ENCODE measurements around the gene NRBF2.
"Not testable (repeated sequence)": the region's sequence is repeated elsewhere in the genome, so short reads cannot be mapped to it uniquely, and the experiment has no call there.

Gene NRBF2

GRCh38 chr10:63133056-63133820 lies at the start of gene NRBF2:
TSS of gene NRBF2 (plus strand) at chr10:63133328. CDS start at chr10:63133471, 143 bp downstream.
- peak; percentile 93 for DNase-seq (ENCODE audit: low read depth)

- not testable (repeated sequence) for DNase-seq (ENCODE audit: low read depth)
Observed at GRCh38 chr10:63083406-63083805, 49.7 kb upstream of the NRBF2 start.

- DNase-seq (ENCODE audit: low read depth) = peak; percentile 9
Observed at GRCh38 chr10:63083904-63084689, 49.0 kb upstream of the NRBF2 start.

- no peak for DNase-seq (ENCODE audit: low read depth)
Observed at GRCh38 chr10:63084690-63085382, 48.3 kb upstream of the NRBF2 start.

- no peak for DNase-seq (ENCODE audit: low read depth)
Observed at GRCh38 chr10:63093227-63093626, 39.9 kb upstream of the NRBF2 start.

- no peak for DNase-seq (ENCODE audit: low read depth)
Observed at GRCh38 chr10:63094405-63094804, 38.7 kb upstream of the NRBF2 start.

GRCh38 chr10:63094881-63095280 lies 38.2 kb upstream of the NRBF2 start:
- DNase-seq (ENCODE audit: low read depth) = no peak

- no peak for DNase-seq (ENCODE audit: low read depth)
Observed at GRCh38 chr10:63099734-63100133, 33.4 kb upstream of the NRBF2 start.

GRCh38 chr10:63101091-63101490 lies 32.0 kb upstream of the NRBF2 start:
- not testable (repeated sequence) for DNase-seq (ENCODE audit: low read depth)

GRCh38 chr10:63102279-63102883 lies 30.7 kb upstream of the NRBF2 start:
- not testable (repeated sequence) for DNase-seq (ENCODE audit: low read depth)

GRCh38 chr10:63103178-63103577 lies 29.9 kb upstream of the NRBF2 start:
- DNase-seq (ENCODE audit: low read depth) = not testable (repeated sequence)

- DNase-seq (ENCODE audit: low read depth) = no peak
Observed at GRCh38 chr10:63103971-63104409, 29.1 kb upstream of the NRBF2 start.

GRCh38 chr10:63105225-63106110 lies 27.7 kb upstream of the NRBF2 start:
- no peak for DNase-seq (ENCODE audit: low read depth)

- DNase-seq (ENCODE audit: low read depth) = no peak
Observed at GRCh38 chr10:63106111-63106755, 26.9 kb upstream of the NRBF2 start.

- DNase-seq (ENCODE audit: low read depth) = no peak
Observed at GRCh38 chr10:63107943-63108437, 25.1 kb upstream of the NRBF2 start.

GRCh38 chr10:63110940-63111339 lies 22.2 kb upstream of the NRBF2 start:
- no peak for DNase-seq (ENCODE audit: low read depth)

GRCh38 chr10:63114031-63114814 lies 18.9 kb upstream of the NRBF2 start:
- no peak for DNase-seq (ENCODE audit: low read depth)

GRCh38 chr10:63115732-63116383 lies 17.3 kb upstream of the NRBF2 start:
- DNase-seq (ENCODE audit: low read depth) = no peak

- DNase-seq (ENCODE audit: low read depth) = no peak
Observed at GRCh38 chr10:63116452-63117072, 16.6 kb upstream of the NRBF2 start.

Data from stimulated activated CD8-positive, alpha-beta memory T cell treated with anti-CD3 and anti-CD28 coated beads, Interleukin-15, amount 100 ng/mL, for 1 hour (primary cell).